Smooth muscle cell (in vitro differentiated cells): ENCODE results near the gene ETHE1. TPM values are rescaled to one million over a fixed set of nuclear protein-coding genes. Genes with fewer than 3 reads are reported as not detected.

Experiments used
- DNase-seq: peaks from one replicate; lab custom pipeline; 2025; ENCODE audit not compliant: unreplicated experiment; lab: John Stamatoyannopoulos, UW
- H2AFZ ChIP-seq: fragments of 200-600 bp; sonication (generic); 2 replicates; pipeline ENCODE4 v1.6.0; 2016; ENCODE audit warnings: antibody characterized with exemption, low read depth, mild to moderate bottlenecking
- H3F3A ChIP-seq: fragments of 200-600 bp; sonication (generic); 2 replicates; pipeline ENCODE4 v1.6.0; 2017; ENCODE audit warnings: antibody characterized with exemption, low read depth
- H3K27ac ChIP-seq: fragments of 200-600 bp; sonication (generic); 2 replicates; pipeline ENCODE4 v1.5.1; 2016; ENCODE audit warnings: low read depth, mild to moderate bottlenecking
- H3K27me3 ChIP-seq: fragments of 200-600 bp; sonication (generic); 2 replicates; pipeline ENCODE4 v1.6.1; 2016; ENCODE audit warnings: low read depth, mild to moderate bottlenecking
- H3K36me3 ChIP-seq: fragments of 200-600 bp; sonication (generic); 2 replicates; pipeline ENCODE4 v1.5.1; 2016; ENCODE audit warnings: low read depth
- H3K4me1 ChIP-seq: fragments of 200-600 bp; sonication (generic); 2 replicates; pipeline ENCODE4 v1.5.1; 2016; ENCODE audit warnings: low read depth
- H3K4me2 ChIP-seq: fragments of 200-600 bp; sonication (generic); 2 replicates; pipeline ENCODE4 v1.6.0; 2016; ENCODE audit warnings: mild to moderate bottlenecking
- H3K4me3 ChIP-seq: fragments of 200-600 bp; sonication (generic); 2 replicates; pipeline ENCODE4 v1.5.1; 2016; ENCODE audit warnings: mild to moderate bottlenecking
- H3K79me2 ChIP-seq: fragments of 200-600 bp; sonication (generic); 2 replicates; pipeline ENCODE4 v1.6.0; 2016; ENCODE audit warnings: low read depth, mild to moderate bottlenecking
- H3K9ac ChIP-seq: fragments of 200-600 bp; sonication (generic); 2 replicates; pipeline ENCODE4 v1.6.0; 2016; ENCODE audit warnings: low read depth
- H3K9me3 ChIP-seq: fragments of 200-600 bp; sonication (generic); replicated peaks from 2 replicates; pipeline ENCODE4 v1.5.1; 2016; ENCODE audit warnings: low read depth
- H4K20me1 ChIP-seq: fragments of 200-600 bp; sonication (generic); 2 replicates; pipeline ENCODE4 v1.6.0; 2016; ENCODE audit warnings: low read depth
- CTCF ChIP-seq: fragments of 200-600 bp; sonication (generic); IDR thresholded peaks from 2 replicates; pipeline ENCODE4 v1.5.1; 2017; ENCODE audit warnings: borderline replicate concordance, mild to moderate bottlenecking, antibody characterized with exemption; ENCODE audit not compliant: insufficient read depth, poor library complexity, severe bottlenecking
- WGBS: methylation state at CpG from one replicate; pipeline ENCODE4 v1.1.7; 2016; ENCODE audit warnings: low lambda C conversion rate; 5-methylcytosine and 5-hydroxymethylcytosine counted together
- polyA plus RNA-seq: library from polyadenylated mRNA; unstranded; fragments of >200 nt; fragmentation: Nextera tagmentation; extraction: Ambion mirVana; gene quantifications from 2 replicates; pipeline ENCODE4 v1.2.1, GENCODE V29; 2016
- total RNA-seq: library from RNA; depleted of rRNA; stranded (reverse); fragments of >200 nt; gene quantifications from 2 replicates; pipeline ENCODE4 v1.2.3, GENCODE V29; 2014

Gene ETHE1
- total and polyA plus RNA-seq, 2 experiments from 2014 or later: 61.1 to 61.4 TPM

- no peak overlapping the region for H3K4me3 ChIP-seq
- TF ChIP-seq CTCF: no peak
- no peak overlapping the region for H3K4me2 ChIP-seq
- no peaks in the 10 kb centered on the region for H4K20me1 ChIP-seq
- H3K9ac ChIP-seq: no peak overlapping the region
- no peaks in the 10 kb centered on the region for H3F3A ChIP-seq
- no peak for DNase-seq
- no peaks in the 10 kb centered on the region for H3K9me3 ChIP-seq
- no peaks in the 10 kb centered on the region for H3K27me3 ChIP-seq
- H3K27ac ChIP-seq: peak overlapping the region; percentile 31
- no peaks in the 10 kb centered on the region for H3K79me2 ChIP-seq
- H3K4me1 ChIP-seq: peaks cover 3% of the 10 kb centered on the region
- H2AFZ ChIP-seq: no peak overlapping the region
- H3K36me3 ChIP-seq: no peaks in the 10 kb centered on the region
- 88% methylated on average over 4 of the region's 4 CpGs for WGBS
Observed at GRCh38 chr19:43467730-43468129, 59.3 kb downstream of the ETHE1 start.

- Histone ChIP-seq H3K4me1 (peaks cover 4% of the 10 kb centered on the region), H3K79me2 (no peaks in the 10 kb centered on the region), H3K27ac (peak overlapping the region; percentile 5), H2AFZ (no peak overlapping the region), H3K36me3 (no peaks in the 10 kb centered on the region), H3K4me3 (no peak overlapping the region), H4K20me1 (no peaks in the 10 kb centered on the region), H3K4me2 (no peak overlapping the region), H3K27me3 (no peaks in the 10 kb centered on the region), H3F3A (no peaks in the 10 kb centered on the region), H3K9me3 (no peaks in the 10 kb centered on the region), H3K9ac (no peak overlapping the region)
- TF ChIP-seq CTCF: no peak
- no peak for DNase-seq
- 82% methylated on average over 6 of the region's 6 CpGs for WGBS
Observed at GRCh38 chr19:43467276-43467675, 59.7 kb downstream of the ETHE1 start.

- Histone ChIP-seq H3K27ac (no peak overlapping the region), H3F3A (no peaks in the 10 kb centered on the region), H3K4me2 (no peak overlapping the region), H4K20me1 (no peaks in the 10 kb centered on the region), H3K27me3 (no peaks in the 10 kb centered on the region), H3K4me1 (peaks cover 4% of the 10 kb centered on the region), H3K9ac (no peak overlapping the region), H3K79me2 (no peaks in the 10 kb centered on the region), H3K36me3 (no peaks in the 10 kb centered on the region), H3K9me3 (no peaks in the 10 kb centered on the region), H2AFZ (no peak overlapping the region), H3K4me3 (no peak overlapping the region)
- DNase-seq: no peak
- no peak for TF ChIP-seq CTCF
- WGBS: 88% methylated on average over 1 of the region's 1 CpG
Observed at GRCh38 chr19:43466793-43467192, 60.2 kb downstream of the ETHE1 start.

GRCh38 chr19:43465468-43466120 is 61.4 kb downstream of the ETHE1 start, which contains the start of gene LYPD3:
TSS of gene LYPD3 (minus strand) at chr19:43465608. CDS start at chr19:43465571, 37 bp downstream.
- no peaks in the 10 kb centered on the region for H4K20me1 ChIP-seq
- no peak for DNase-seq
- peak within 1 kb of the TSS; percentile 88 for H3K4me2 ChIP-seq
- peak within 1 kb of the TSS; percentile 38 for H3K27ac ChIP-seq
- peak within 1 kb of the TSS; percentile 39 for H3K9ac ChIP-seq
- no peaks in the 10 kb centered on the region for H3K27me3 ChIP-seq
- H3K79me2 ChIP-seq: no peaks in the 10 kb centered on the region
- WGBS: 25% methylated on average over 24 of the region's 24 CpGs
- peaks cover 4% of the 10 kb centered on the region for H3K4me1 ChIP-seq
- peak within 1 kb of the TSS; percentile 71 for H3K4me3 ChIP-seq
- H2AFZ ChIP-seq: no peak within 1 kb of the TSS
- H3K36me3 ChIP-seq: no peaks in the 10 kb centered on the region
- no peak for TF ChIP-seq CTCF
- no peaks in the 10 kb centered on the region for H3K9me3 ChIP-seq
- H3F3A ChIP-seq: no peaks in the 10 kb centered on the region
